HG03066 (cell line): ENCODE measurements around the gene C12orf56.
"Not testable (repeated sequence)": the region's sequence is repeated elsewhere in the genome, so short reads cannot be mapped to it uniquely, and the experiment has no call there.

Experiments used
- ATAC-seq: cut with Tn5 transposase; IDR thresholded peaks from one replicate; pipeline ENCODE4 v1.9.1; 2021; ENCODE audit warnings: low read depth; ENCODE audit not compliant: unreplicated experiment

Gene C12orf56

DNA sequence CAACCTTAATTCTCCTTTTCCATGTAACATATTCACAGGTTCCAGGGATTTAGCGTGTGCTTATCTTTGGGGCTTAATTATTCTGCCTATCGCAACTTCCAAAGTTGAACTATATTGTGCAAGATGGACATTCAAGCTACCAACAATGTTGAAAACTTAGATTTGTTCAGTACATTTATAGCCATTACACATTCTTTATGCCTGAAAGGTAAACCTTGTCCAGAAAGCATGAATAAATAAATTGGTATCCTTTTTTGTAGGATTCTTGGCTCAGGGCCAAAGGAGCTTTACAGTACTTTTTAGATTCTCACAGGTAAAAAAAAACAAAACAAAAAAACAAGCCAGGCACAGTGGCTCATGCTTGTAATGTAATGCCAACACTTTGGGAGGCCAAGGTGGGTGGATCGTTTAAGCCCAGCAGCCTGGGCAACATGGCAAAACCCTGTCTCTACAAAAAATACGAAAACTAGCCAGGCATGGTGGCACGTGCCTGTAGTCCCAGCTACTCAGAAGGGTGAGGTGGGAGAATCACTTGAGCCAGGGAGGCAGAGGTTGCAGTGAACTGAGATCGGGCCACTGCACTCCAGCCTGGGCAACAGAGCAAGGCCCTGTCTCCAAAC is 3.3 kb downstream of the C12orf56 start:
- ATAC-seq: no peak

DNA sequence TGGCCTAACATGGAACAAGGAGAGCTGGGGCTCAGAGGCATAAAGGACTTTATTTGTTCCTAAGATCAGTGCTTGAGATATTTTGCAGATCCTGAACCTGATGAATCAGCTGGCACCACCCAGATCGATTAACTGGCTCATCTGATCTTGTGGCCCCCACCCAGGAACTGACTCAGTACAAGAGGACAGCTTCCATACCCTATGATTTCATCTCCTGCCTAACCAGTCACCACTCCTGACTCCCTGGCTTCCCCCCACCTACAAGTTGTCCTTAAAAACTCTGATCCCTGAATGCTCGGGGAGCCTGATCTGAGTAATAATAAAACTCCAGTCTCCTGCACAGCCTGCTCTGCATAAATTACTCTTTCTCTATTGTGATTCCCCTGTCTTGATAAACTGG is 5.1 kb downstream of the C12orf56 start:
- ATAC-seq: no peak

DNA sequence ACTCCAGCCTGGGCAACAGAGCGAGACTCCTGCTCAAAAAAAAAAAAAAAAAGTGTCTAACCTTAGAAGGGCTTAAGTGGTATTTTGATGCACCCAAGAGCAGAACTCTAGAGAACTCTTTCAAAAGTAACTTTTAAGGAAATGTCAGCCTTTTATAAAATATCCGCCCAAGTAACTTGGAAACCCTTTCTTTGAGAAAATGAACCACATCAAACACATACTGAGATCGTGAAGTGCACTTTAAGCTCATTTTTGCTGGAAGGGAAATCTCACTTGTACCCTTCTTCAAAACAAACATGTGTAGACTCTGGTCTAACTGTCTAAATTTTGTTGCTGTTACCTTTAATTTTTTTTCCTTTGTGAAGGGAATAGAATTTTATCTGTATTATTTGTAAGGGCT is 5.5 kb downstream of the C12orf56 start:
- no peak for ATAC-seq

DNA sequence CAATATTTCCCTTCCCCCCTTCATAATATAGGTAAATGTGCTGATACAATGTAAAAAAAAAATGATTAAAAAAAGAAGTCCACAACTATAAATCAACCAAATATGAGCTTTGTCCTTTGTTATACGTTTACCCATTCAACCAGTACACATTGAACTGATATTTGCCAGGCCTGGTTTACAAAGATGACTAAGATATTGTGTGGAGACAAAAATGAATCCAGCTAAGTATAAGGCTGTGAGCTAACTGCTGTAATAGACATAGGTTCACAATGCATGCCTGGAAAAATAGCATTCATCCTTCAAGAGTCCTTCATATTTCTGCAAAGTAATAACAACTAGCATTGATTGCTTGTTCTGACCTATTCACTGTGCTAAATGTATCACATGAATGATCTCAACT is 6.9 kb downstream of the C12orf56 start:
- ATAC-seq: no peak

DNA sequence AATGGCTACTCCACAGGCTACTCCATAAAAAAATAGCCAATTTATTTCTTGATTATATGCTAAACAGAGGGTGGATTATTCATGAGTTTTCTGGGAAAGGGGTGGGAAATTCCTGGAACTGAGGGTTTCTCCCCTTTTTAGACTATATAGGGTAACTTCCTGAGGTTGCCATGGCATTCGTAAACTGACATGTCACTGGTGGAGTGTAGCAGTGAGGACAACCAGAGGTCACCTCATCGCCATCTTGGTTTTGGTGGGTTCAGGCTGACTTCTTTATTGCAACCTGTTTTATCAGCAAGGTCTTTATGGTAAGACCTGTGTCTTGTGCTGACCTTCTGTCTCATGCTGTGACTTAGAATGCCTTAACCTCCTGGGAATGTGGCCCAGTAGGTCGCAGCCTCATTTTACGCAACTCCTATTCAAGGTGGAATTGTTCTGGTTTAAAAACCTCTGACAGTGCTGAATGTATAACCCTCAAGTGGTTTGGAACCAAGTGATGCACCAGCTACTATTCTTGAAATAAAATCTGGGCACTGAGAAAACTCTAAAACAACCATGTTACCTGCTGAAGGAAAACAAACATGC is 27.7 kb downstream of the C12orf56 start:
- no peak for ATAC-seq

DNA sequence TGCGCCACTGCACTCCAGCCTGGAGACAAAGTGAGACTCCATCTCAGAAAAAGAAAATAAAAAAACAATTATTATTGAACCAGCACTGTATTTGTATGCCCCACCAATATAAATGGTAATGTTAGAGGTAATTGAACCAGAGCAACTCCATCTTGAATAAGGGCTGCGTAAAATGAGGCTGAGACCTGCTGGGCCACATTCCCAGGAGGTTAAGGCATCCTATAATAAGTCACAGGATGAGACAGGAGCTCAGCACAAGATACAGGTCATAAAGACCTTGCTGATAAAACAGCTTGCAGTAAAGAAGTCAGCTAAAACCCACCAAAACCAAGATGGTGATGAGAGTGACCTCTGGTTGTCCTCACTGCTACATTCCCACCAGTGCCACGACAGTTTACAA is 29.4 kb downstream of the C12orf56 start:
- ATAC-seq: not testable (repeated sequence)

DNA sequence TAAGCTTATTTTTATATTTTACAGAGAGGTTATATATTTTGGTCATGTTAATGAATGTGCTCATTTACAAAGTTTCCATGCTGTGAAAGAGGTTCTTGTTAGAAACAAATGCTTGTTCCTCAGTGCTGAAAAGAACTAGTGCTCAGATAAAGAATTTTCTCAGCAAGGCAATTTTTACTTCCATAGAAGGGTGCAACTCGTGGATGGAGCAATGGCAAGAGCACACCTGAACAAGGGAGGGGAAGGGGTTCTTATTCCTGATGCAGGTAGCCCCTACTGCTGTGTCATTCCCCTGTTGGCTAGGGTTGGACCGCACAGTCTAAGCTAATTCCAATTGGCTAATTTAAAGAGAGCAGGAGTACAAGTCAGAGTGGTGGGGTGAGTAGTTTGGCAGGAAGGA is 34.3 kb downstream of the C12orf56 start:
- ATAC-seq: not testable (repeated sequence)

DNA sequence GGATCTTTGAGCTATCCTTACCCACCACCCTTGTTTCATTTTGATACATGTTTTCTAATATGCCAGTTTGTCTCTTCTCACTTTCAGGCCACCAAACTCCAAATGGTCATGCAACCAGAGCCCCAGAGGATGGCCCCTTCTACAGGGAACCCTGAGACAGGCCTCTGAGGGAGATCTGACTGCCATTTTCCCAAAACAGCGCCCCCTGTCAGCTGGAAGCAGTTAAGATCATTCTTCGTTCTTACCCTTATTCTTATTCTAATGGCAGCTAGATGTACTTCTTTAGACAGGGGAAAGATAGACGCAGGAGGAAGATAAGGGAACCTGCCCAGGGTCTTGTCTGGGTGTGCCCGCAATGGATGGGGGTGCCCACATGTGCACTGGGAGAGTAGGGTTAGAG is 38.4 kb downstream of the C12orf56 start:
- no peak for ATAC-seq

DNA sequence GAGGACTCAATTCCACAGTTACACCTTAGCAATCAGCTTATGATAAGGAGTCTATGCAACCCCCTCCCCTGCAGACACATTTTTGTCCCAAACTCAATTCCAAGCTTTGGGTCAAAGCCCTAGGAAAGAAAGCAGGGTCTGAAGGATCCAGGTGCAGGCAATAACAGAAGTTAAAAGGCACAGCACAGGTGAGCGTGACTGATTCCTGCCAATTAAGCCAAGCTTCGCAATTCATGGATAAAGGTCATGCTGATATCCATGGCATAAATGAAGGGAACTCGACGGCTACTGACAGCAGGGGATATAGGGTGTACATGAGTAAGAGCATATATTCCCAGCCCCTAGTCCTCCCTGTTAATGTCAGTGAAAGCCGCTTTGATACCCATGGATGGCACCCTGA is 39.3 kb downstream of the C12orf56 start:
- no peak for ATAC-seq

DNA sequence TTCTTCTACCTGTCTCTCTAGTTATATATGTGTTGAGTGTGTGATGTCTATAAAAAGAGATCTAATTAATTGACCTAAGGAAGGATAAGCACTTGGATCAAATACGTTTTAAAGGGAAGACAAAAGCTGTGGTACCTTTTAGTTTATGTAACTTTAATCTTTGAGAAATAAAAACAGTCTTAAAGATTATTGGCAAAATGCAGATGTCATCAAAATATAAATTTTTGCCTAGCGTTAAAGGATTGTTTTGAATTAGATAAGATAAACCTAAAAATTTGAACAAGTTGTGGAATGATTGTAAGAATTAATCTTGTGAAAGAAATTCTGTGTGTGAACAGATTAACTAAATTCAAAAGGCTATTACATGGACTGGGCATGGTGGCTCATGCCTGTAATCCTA is 42.9 kb downstream of the C12orf56 start:
- no peak for ATAC-seq

DNA sequence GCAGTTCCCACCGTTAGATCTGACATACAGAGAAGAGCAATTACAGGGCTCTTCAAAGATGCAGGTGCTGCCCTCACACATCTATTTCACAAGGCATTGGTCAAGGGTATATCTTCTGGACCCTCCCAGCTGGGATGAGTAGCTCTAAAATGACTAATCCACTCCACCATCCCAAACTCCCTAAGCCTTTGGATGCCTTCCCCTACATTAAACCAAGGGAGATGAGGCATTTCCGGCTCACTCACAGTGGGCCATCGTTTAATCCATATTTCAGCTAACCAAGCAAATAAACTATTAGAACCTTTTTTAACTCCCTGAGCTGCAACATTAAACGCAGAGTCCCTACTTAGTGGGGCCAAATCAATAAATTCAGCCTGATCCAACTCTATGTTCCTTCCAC is 45.9 kb downstream of the C12orf56 start:
- ATAC-seq: not testable (repeated sequence)

DNA sequence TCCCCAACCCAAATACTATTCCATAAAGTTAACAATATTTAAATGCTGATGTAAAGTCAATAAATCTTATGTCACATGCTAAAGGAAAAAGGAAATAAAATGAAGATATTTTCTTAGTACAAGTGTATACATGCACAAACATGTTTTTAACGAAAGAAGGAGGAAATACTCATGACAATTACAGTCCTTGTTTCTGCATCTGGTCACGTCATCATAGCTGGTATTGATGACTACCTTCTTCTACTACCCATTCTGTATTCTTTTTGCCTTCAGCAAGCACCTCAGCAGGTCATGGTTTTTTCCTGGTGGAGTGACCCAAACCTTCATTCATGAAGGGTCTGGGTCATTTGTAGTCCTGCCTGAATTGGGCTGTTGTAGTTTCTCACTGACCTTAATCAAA is 50.0 kb downstream of the C12orf56 start:
- ATAC-seq: not testable (repeated sequence)

DNA sequence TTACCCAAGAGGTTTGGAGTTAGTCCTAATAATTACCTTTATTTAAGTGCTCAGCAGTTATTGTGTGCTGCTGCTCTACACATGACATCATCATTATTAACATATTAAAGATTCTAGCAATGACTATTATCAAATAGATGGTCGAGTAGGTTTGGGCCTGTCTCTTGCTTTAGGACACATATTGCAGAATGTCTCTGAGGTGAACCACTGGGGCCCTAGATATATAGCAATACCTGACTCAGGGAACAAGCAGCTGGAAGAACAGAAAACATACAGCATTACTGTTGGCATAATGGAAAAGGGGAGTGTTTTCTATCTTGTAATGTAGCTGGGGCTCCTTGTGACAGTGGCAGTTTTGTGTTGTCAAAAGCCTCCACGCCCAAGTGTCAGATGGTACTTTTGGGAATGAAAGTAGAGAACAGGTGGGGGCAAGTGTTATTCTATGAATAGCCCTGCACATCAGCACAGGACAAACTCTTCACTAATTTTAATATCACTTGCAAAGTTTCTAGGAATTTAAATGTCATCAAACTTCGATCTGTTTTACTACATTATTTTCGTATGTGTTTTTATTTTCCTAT is 54.6 kb downstream of the C12orf56 start:
- no peak for ATAC-seq

DNA sequence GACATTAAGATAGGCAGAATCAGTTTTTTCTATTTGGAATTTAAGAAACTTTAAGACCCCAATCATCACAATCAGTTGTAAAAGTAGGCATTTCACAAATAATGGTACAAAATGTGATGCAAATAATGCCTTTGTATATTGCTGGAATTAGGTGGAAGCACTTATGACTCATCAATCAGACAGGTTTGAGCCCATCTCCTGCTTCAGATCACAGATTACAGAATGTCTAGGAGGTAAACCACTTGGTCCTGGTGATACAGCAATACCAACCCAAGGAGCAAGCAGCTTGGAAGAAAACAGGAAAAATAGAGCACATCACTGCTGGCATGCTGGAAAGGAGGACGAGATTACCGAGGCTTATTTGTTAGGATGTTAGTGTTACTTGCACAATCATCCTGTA is 57.6 kb downstream of the C12orf56 start:
- no peak for ATAC-seq

DNA sequence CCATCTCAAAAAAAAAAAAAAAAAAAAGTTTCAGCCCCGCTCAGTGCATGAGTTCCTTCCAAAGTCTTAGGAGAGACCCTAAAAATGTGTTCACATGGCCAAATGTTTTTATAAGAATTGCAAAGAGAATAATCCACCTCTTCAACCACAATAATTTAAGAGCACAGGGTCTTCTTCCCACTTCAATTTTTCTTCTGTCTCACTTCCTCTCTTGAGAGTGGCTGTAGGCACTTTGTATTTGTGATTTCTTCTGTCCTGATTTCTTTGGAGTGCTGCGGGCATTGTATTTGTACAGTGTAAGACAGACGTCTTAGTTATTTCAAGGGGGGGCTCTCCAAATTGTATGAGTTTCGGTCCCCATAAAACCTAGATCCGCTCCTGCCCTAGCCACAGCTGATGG is 58.3 kb downstream of the C12orf56 start:
- ATAC-seq: no peak

DNA sequence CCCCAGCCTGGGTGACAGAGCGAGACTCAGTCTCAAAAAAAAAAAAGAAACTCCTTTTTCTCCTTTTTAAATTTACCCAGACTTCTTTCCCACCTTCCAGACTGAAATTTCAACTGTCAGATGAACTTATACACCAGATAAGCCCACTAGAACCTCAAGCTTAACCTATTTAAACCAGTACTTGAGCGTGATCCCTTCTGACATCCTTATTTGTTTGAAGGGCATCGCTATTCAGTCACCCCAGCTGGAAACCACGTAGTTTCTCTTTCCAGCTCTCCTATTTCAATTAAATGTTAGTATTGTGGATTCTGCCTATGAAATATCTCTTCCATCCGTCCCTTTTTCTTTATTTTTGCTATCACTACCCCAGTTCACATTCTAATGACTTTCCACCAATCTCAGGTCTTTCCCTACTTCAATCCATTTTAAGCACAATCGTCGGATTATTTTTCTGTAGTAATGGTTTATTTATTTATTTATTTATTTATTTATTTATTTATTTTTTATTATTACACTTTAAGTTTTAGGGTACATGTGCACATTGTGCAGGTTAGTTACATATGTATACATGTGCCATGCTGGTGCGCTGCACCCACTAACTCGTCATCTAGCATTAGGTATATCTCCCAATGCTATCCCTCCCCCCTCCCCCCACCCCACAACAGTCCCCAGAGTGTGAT is 61.4 kb downstream of the C12orf56 start:
- not testable (repeated sequence) for ATAC-seq

DNA sequence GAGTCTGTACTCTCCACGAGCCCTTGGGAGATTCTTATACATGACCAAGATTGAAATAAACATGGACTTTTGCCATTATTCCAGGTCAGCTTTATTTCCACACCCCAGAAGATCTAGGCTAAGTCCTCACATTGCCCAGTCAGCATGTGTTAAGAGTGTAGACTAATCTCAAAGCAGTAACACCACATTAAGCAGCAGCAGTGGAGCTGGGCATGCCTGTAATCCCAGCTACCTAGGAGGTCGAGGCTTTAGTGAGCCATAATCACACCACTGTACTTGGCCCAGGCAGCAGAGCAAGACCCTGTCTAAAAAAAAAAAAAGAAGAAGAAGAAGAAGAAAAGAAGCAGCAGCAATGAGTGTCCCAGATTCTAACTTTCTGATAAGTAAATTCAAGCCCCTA is 65.5 kb downstream of the C12orf56 start:
- no peak for ATAC-seq

DNA sequence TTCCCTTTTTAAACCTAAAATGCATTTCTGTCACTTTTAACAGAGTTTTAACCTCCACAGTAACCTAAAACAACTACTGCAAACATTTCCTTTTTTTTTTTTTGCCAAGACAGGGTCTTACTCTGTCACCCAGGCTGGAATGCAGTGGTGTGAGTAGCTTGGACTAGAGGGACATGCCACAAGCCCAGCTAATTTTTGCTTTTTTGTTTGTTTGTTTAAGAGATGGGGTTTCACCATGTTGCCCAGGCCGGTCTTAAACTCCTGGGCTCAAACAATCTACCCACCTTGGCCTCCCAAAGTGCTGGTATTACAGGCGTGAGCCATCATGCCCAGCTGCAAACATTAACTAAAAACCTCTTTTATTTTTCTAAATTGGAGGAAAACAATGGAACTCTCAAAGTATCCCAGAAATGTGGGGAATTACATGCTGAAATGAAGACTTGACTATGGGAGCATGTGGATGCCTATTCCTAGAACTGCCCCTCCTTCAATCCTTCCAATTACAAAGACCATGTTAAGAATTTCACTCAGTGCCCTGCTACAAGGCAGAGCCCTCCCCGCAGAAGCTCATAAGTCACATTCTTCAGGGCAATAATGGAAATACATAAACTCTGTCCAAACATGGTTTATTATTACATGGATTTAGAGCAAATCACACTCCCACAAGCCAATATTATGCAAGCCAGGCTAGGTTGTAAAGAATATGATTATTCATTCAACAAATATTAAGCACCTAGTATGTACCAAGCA is 66.9 kb downstream of the C12orf56 start:
- no peak for ATAC-seq

DNA sequence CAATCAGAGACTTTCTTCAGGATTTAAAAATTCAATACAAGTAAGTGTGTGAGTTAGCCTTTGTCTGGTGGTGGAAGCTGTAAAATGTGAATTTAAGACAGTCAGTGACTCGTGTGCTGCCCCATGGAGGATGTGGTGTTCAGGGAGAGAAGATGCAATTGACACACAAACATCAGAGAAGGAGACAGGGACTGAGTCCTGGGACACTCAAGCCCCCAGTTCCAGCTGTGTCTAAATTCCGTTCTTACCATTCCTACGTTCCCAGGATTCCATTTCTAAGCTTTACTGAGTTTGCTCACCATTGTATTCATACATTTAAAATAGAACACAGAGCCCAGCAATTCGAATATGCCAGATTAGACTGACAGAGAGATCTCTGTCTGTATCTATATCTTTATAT is 67.6 kb downstream of the C12orf56 start:
- no peak for ATAC-seq

DNA sequence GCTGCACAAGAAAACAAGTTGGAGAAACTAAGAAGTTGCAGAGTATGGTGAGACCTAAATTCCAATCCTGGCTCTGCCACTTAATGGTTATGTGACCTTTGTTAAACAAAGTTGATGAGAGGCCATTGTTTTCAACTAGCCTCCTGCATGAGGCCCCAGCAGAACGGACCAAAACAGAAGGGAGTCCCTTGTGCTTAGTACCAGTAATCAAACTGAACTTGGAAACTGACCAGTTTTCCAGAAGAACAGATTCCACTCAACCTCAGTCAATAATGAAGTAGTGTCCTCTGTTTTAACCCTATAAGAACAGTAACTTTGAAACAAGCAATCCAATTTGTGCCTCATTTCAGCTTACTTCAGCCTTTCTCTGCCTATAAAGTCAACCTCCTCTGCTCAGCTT is 69.9 kb downstream of the C12orf56 start:
- ATAC-seq: no peak

DNA sequence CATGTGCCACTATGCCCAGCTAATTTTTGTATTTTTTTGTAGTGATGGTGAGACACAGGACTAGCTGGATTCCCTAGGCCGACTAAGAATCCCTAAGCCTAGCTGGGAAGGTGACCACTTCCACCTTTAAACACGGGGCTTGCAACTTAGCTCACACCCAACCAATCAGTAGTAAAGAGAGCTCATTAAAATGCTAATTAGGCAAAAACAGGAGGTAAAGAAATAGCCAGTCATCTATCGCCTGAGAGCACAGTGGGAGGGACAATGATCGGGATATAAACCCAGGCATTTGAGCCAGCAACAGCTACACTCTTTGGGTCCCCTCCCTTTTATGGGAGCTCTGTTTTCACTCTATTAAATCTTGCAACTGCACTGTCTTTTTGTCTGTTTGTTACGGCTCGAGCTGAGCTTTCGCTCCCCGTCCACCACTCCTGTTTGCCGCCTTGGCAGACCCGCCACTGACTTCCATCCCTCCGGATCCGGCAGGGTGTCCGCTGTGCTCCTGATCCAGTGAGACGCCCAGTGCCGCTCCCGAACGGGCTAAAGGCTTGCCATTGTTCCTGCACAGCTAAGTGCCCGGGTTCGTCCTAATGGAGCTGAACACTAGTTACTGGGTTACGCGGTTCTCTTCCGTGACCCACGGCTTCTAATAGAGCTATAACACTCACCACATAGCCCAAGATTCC is 70.9 kb downstream of the C12orf56 start:
- ATAC-seq: not testable (repeated sequence)
